Bronchial epithelial cell (primary cell): ENCODE data around the gene RGS3. TPM values are rescaled to one million over a fixed set of nuclear protein-coding genes. Genes with fewer than 3 reads are reported as not detected.

Experiments
- DNase-seq: peaks from one replicate; pipeline ENCODE4 v3.0.0-alpha.2; 2010; ENCODE audit warnings: low read depth
- FAIRE-seq: peaks from 2 replicates; lab custom pipeline; 2011; peaks lifted over from hg19 to GRCh38; lab: Jason Lieb, UNC
- H3K27me3 ChIP-seq: 2 replicates; pipeline ENCODE4 v1.5.1; 2011; ENCODE audit warnings: low read length; ENCODE audit not compliant: control insufficient read depth, insufficient read depth
- H3K36me3 ChIP-seq: 2 replicates; pipeline ENCODE4 v1.5.1; 2011; ENCODE audit warnings: low read length; ENCODE audit not compliant: control insufficient read depth, insufficient read depth
- H3K4me3 ChIP-seq: 2 replicates; pipeline ENCODE4 v1.5.1; 2011; ENCODE audit warnings: mild to moderate bottlenecking, low read depth, low read length, control low read depth
- total RNA-seq: library from RNA; depleted of rRNA; stranded (reverse); fragments of >200 nt; gene quantifications from 2 replicates; pipeline ENCODE4 v1.2.1, GENCODE V29; 2014
- TF ChIP-seq, protein P1 (sequence below): IDR thresholded peaks from 2 replicates; pipeline ENCODE4 v1.5.1; 2011; ENCODE audit warnings: mild to moderate bottlenecking, moderate library complexity, low read length, control low read depth, inconsistent platforms; ENCODE audit not compliant: insufficient read depth, severe bottlenecking

Gene RGS3
- total RNA-seq, 1 donor from 2014 or later, result 22.1 TPM

DNA sequence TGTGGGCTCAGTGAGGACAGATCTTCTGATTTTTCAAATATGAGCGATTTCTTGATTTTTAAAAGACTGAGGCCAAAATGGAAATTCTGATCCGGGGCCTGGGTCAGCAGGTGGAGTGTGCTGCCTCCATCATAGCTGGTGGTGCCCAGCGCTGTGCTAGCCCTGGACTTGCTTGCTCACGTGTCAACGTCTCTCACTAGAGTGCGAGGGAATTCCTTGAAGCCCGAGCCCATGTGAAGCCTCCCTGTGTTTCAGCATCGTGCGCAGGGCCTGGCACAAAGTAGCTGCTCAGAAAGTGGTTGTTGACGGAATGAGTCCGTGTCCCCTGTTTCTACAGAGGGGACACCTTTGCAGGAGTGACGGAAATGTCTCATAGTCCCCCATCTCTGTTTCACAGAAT lies 50.5 kb downstream of the RGS3 start:
- TF ChIP-seq, protein P1, sequence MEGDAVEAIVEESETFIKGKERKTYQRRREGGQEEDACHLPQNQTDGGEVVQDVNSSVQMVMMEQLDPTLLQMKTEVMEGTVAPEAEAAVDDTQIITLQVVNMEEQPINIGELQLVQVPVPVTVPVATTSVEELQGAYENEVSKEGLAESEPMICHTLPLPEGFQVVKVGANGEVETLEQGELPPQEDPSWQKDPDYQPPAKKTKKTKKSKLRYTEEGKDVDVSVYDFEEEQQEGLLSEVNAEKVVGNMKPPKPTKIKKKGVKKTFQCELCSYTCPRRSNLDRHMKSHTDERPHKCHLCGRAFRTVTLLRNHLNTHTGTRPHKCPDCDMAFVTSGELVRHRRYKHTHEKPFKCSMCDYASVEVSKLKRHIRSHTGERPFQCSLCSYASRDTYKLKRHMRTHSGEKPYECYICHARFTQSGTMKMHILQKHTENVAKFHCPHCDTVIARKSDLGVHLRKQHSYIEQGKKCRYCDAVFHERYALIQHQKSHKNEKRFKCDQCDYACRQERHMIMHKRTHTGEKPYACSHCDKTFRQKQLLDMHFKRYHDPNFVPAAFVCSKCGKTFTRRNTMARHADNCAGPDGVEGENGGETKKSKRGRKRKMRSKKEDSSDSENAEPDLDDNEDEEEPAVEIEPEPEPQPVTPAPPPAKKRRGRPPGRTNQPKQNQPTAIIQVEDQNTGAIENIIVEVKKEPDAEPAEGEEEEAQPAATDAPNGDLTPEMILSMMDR, result no peak
- Histone ChIP-seq H3K4me3 (no peak overlapping the region), H3K27me3 (no peaks in the 10 kb centered on the region), H3K36me3 (no peaks in the 10 kb centered on the region)
- DNase-seq (no peak), FAIRE-seq (no peak)

DNA sequence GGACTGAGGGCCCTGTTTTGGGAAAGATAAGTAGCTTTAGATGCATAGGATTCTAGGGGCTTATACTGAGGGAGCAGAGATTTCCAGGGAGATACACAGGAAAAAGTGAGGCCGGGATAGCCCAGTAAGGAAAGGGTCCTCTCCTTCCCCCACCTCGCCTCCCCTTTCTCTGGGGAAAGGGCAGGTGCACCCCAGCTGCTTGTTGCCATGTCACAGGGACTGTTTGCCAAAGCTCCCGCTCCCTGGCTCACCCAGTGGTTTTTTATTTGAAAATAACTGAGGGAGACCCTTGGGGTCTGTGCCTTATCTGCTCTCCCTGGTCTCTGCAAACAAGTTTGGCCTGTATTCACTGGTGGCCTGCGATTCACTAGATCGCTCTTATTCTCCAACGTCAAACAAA lies 51.2 kb downstream of the RGS3 start:
- TF ChIP-seq, protein P1, result no peak
- no peak for DNase-seq
- H3K36me3 ChIP-seq, result no peaks in the 10 kb centered on the region
- no peak overlapping the region for H3K4me3 ChIP-seq
- FAIRE-seq, result no peak
- no peaks in the 10 kb centered on the region for H3K27me3 ChIP-seq

DNA sequence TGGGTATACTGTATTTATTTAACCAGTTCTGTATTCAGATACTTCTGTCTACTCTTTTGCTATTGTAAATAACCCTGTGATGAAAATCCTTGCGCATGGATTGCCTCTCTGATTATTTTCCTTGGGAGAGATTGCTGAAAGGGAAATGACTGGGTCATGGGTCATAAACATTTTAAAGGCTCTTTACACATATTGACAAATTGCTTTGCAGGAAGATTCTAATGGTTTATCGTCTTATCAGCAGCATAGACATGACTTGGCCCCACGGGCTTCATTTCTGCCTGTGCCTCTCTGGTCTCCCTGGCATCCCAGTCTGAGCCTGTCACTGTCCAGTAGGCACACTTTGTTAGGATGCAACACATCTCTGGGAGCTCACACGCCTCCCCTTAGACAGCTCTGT lies 52.3 kb downstream of the RGS3 start:
- Histone ChIP-seq H3K4me3 (no peak overlapping the region), H3K27me3 (no peaks in the 10 kb centered on the region), H3K36me3 (no peaks in the 10 kb centered on the region)
- FAIRE-seq, result no peak
- no peak for DNase-seq
- TF ChIP-seq, protein P1, result no peak

DNA sequence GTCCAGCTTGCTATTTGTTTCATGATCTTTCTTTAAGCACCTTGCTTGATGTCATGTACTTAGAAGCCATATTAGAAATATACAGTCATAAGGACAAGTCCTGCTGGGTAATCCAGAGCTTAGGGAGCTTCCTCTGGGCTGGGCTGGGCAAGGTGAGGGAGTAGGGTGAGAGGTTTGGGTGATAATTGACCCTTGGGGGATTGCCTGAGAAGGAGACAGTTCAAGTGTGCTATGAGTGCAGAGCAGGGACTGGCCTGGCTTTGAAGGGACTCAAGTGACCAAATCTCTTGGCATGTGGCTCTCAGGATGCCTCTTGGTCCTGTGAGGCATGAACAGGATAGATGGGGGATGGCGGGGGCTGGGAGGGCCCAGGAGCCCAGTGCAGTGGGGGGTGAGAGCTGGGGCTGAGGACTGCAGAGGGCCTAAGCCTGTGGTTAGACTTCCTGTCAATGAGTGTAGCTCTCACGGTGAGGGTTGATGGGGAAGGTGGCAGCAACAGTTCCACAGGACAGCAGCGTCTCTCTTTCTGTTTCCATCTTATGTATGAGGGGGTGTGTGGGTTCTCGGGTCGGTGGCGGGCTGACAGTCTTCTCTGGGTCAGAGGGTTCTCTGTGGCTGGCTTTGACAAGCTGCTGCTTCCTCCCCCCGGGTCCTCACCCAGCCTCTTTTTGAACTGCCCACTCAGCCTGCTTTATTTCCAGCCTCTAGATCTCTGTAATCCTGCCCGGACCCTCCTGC lies 53.5 kb downstream of the RGS3 start:
- Histone ChIP-seq H3K27me3 (no peaks in the 10 kb centered on the region), H3K36me3 (no peaks in the 10 kb centered on the region), H3K4me3 (no peak overlapping the region)
- TF ChIP-seq, protein P1, result no peak
- FAIRE-seq, result no peak
- DNase-seq, result no peak

DNA sequence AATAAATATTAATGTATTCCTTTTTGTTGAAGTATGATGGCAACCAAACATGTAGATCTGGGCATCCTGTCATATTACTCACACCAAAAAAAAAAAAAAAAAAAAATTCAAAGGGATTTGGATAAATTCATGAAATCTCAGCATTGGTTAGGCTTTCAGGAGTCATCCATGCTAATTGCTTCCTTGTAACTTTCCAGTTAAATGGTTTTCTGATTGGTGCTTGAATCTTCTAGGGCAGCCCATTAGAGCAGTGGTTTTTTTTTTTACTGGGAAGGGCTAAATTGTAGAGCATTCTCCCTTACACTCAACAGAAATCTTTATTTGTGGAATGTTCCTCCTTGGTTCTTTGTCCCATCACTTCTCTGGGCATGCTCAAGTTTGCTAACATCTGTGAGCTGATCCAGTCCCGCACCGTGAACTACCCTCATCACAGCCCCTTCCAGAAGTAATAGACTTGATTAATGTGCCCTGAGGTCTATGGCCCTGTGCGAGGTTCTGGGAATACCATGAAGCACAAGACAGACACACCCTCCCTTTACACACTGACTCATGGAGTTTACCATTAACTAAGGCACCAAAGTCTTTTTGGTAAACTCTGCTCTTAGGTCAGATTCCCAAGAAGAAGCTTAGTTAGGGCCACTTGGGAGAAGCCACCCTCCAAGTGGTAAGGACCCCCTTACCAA lies 56.0 kb downstream of the RGS3 start:
- peak; percentile 75 for FAIRE-seq
- no peaks in the 10 kb centered on the region for H3K27me3 ChIP-seq
- no peaks in the 10 kb centered on the region for H3K36me3 ChIP-seq
- TF ChIP-seq, protein P1, result no peak
- H3K4me3 ChIP-seq, result no peak overlapping the region
- DNase-seq, result peak; percentile 92
